Spinal cord (tissue), 10 donors: ENCODE results near the gene MYL10. TPM values are rescaled to one million over a fixed set of nuclear protein-coding genes. Genes with fewer than 3 reads are reported as not detected.

Experiments used
- DNase-seq, 6 donors: peaks; one replicate each; pipeline versions ENCODE4 v3.0.0 to v3.0.0-alpha.2; 2013 to 2015; ENCODE audit warnings: low spot score in 6 of 6, low read depth in 4 of 6
- H3K27ac ChIP-seq: one replicate; pipeline ENCODE4 v1.5.1; 2013; ENCODE audit warnings: low read depth, low read length, control low read depth
- H3K27me3 ChIP-seq: one replicate; pipeline ENCODE4 v1.6.1; 2013; ENCODE audit warnings: low read length; ENCODE audit not compliant: control insufficient read depth, insufficient read depth
- H3K36me3 ChIP-seq: one replicate; pipeline ENCODE4 v1.6.1; 2013; ENCODE audit warnings: low read length; ENCODE audit not compliant: control insufficient read depth, insufficient read depth
- H3K4me1 ChIP-seq: one replicate; pipeline ENCODE4 v1.6.1; 2013; ENCODE audit warnings: low read length; ENCODE audit not compliant: control insufficient read depth, insufficient read depth
- H3K4me3 ChIP-seq: one replicate; pipeline ENCODE4 v1.5.1; 2013; ENCODE audit warnings: low read depth, low read length, control low read depth
- H3K9me3 ChIP-seq: one replicate; pipeline ENCODE4 v1.6.1; 2013; ENCODE audit warnings: low read length; ENCODE audit not compliant: control insufficient read depth, insufficient read depth
- WGBS: methylation state at CpG from one replicate; pipeline ENCODE4 v1.1.5; 2013; ENCODE audit warnings: missing lambda C conversion rate; ENCODE audit not compliant: insufficient coverage; 5-methylcytosine and 5-hydroxymethylcytosine counted together
- polyA plus RNA-seq, 2 donors: library from polyadenylated mRNA; unstranded; fragments of 120-200 nt; gene quantifications; one replicate each; pipeline ENCODE4 v1.2.1, GENCODE V29; 2013; ENCODE audit not compliant: insufficient read length in 2 of 2
- total RNA-seq, 2 donors: library from RNA; depleted of rRNA in 1 of 2; stranded (reverse); fragments of 120-200 nt in 1 of 2; fragments of >200 nt in 1 of 2; gene quantifications; one replicate each; pipeline versions ENCODE4 v1.2.3 to v1.2.4, GENCODE V29; 2013 to 2014
- donor health status: healthy.

Gene MYL10
- total and polyA plus RNA-seq, 4 donors: 0.44 TPM; not detected in 3

GRCh38 chr7:101593556-101593955 is 35.5 kb downstream of the MYL10 start:
- H3K4me3 ChIP-seq: no peak overlapping the region
- 79% methylated on average over 6 of the region's 6 CpGs for WGBS
- no peak for DNase-seq
- H3K27me3 ChIP-seq: no peaks in the 10 kb centered on the region
- H3K9me3 ChIP-seq: no peaks in the 10 kb centered on the region
- no peak overlapping the region for H3K27ac ChIP-seq
- H3K36me3 ChIP-seq: no peaks in the 10 kb centered on the region
- H3K4me1 ChIP-seq: peaks cover 4% of the 10 kb centered on the region

GRCh38 chr7:101591504-101591903 is 37.6 kb downstream of the MYL10 start:
- Histone ChIP-seq H3K4me3 (no peak overlapping the region), H3K9me3 (no peaks in the 10 kb centered on the region), H3K4me1 (peaks cover 4% of the 10 kb centered on the region), H3K36me3 (no peaks in the 10 kb centered on the region), H3K27ac (no peak overlapping the region), H3K27me3 (no peaks in the 10 kb centered on the region)
- no CpG with 5 or more reads among the region's 2 CpGs for WGBS
- DNase-seq: no peak

DNA sequence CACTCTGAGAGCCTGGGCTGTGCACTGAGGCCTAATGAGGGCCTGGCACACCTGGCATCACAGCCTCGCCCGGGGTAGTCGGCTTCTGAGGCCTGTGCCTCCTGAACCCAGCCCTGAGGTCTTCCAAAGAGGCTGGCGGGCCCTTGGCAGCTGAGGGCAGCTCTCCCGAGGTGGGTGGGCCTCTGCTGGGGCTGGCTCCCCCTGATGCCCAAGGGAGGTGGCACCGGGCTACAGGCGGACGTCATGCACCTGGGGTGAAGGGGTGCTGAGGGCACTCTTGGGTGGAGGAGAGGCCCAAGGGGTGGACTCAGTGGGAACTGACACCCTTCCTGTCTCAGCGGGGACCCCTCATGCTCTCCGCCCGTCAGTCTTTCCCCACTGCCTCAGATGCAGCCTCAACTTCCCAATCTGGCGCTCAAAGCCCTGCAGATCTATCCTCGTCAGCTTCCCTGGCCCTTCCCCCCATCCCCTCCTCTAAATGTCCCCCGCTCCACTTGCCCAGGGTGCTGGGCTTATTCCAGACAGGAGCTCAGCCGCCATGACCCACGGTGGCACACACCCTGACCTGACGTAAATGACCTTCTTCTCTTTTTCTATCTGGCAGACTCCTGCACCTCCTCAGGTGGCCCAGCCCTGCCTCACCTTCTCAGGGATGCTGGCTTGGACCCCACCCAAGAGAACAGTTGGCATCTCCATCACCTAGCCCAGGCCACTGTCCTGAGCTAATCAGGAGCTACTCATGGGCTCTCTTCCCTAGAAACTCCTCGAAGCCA is 38.2 kb downstream of the MYL10 start:
- no peak overlapping the region for H3K27ac ChIP-seq
- WGBS: 85% methylated on average over 17 of the region's 18 CpGs

DNA sequence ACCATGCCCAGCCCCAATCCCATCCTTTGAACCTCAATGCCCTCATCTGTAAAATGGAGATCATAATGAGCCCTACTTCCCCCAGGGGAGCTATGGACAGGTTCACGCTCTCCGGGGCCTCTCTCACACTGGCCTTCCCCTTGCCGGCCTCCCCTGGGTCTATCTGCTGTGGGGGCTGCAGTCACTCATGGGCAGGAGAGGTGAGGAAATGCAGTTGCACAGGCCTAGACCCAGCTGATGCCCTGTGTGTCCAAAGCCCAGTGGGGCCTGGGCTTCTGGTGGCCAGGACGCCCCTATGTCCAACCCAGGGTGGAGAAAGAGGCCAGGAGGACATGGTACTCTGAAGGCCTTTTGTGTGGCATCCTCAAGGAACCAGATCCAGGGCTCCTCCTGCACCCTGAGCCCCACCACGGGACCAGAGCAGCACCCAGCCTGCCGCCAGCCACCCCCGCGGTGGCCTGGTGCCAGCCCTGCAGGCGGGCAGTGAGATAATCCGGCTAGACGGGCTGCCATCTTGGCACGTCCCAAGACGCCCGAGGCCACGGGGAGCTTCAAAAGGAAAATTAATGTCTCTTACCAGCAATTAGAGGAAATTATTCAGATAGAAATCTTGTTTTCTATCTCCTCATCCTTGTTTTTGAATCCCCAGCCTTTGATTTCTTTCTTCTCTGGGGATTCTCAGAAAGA is 39.0 kb downstream of the MYL10 start:
- Histone ChIP-seq H3K36me3 (no peaks in the 10 kb centered on the region), H3K27me3 (no peaks in the 10 kb centered on the region), H3K4me1 (peaks cover 4% of the 10 kb centered on the region), H3K4me3 (no peak overlapping the region), H3K9me3 (no peaks in the 10 kb centered on the region), H3K27ac (no peak overlapping the region)
- 88% methylated on average over 7 of the region's 15 CpGs for WGBS
- no peak for DNase-seq

More for the DNA sequence above, 38.2 kb downstream of the MYL10 start:
- H3K4me3 ChIP-seq: no peak overlapping the region
- DNase-seq: no peak
- H3K4me1 ChIP-seq: peaks cover 4% of the 10 kb centered on the region
- H3K36me3 ChIP-seq: no peaks in the 10 kb centered on the region
- H3K9me3 ChIP-seq: no peaks in the 10 kb centered on the region
- H3K27me3 ChIP-seq: no peaks in the 10 kb centered on the region

DNA sequence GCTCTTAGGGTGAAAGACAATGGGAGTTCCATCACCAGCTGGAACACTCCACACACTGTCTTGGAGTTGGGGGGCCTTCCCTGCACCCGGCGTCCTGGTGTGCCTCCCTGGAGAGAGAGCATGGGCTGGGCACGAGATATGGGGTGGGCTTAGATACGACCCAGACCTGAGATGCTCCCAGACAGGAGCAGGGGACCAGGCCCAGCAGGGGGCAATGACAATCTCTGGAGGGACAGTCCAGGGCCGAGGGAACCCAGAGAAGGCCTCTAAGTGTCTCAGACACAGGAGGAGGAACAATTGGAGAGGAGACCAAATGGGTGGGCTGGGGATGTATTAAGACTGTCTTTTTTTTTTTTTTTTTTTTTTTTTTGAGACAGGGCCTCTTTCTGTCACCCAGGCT is 40.0 kb downstream of the MYL10 start:
- no peaks in the 10 kb centered on the region for H3K36me3 ChIP-seq
- DNase-seq: no peak
- 61% methylated on average over 3 of the region's 5 CpGs for WGBS
- no peaks in the 10 kb centered on the region for H3K27me3 ChIP-seq
- no peak overlapping the region for H3K4me3 ChIP-seq
- H3K9me3 ChIP-seq: no peaks in the 10 kb centered on the region
- H3K27ac ChIP-seq: no peak overlapping the region
- H3K4me1 ChIP-seq: peaks cover 4% of the 10 kb centered on the region

DNA sequence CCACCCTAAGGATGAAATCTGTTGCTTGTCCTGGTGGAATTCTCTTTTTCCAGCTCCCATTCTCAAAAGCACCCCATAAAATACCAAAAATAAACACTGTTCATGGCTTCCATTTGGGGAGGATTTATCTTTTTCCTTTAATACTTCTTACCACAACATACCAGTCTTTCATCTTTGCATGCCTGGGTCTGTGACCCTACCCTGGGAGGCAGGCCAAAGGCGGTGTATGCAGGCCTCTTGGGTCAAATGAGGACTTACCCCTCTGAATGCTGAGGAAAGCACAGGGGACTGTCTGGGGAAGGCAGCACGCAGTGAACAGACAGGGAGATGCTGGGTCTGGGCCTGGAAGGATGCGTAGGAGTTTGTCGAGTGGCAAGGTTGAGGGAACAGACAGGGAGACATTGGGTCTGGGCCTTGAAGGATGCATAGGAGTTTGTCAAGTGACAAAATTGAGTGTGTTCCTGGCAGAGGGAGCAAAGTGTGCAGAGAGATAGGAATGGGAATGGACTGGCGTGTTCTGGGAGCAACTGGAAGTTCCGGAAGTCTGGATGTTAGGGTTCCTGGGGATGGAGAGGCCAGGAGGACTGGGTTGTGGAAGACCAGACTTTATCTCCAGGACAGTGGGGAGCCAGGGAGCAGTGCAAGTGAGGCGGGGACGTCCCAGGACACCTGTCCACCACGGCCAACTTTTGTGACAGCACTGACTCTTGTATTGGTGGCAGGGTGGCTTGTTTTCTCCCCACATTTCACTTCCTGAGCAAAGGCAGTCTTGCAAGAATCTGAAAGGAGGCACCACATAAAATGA is 40.8 kb downstream of the MYL10 start:
- Histone ChIP-seq H3K9me3 (no peaks in the 10 kb centered on the region), H3K4me1 (peaks cover 4% of the 10 kb centered on the region), H3K27ac (no peak overlapping the region), H3K4me3 (no peak overlapping the region), H3K27me3 (no peaks in the 10 kb centered on the region), H3K36me3 (no peaks in the 10 kb centered on the region)
- DNase-seq: no peak
- 89% methylated on average over 7 of the region's 9 CpGs for WGBS

GRCh38 chr7:101586906-101587677 is 42.0 kb downstream of the MYL10 start:
- 77% methylated on average over 5 of the region's 12 CpGs for WGBS
- H3K27ac ChIP-seq: no peak overlapping the region
- peaks cover 3% of the 10 kb centered on the region for H3K9me3 ChIP-seq
- H3K27me3 ChIP-seq: no peaks in the 10 kb centered on the region
- H3K4me1 ChIP-seq: peaks cover 4% of the 10 kb centered on the region
- H3K36me3 ChIP-seq: no peaks in the 10 kb centered on the region
- no peak overlapping the region for H3K4me3 ChIP-seq
- DNase-seq: no peak

GRCh38 chr7:101586078-101586905 is 42.8 kb downstream of the MYL10 start:
- Histone ChIP-seq H3K27me3 (no peaks in the 10 kb centered on the region), H3K27ac (no peak overlapping the region), H3K9me3 (peaks cover 3% of the 10 kb centered on the region), H3K36me3 (no peaks in the 10 kb centered on the region), H3K4me3 (no peak overlapping the region), H3K4me1 (peaks cover 4% of the 10 kb centered on the region)
- DNase-seq: peak in 1 of 6 donors; percentile 77
- WGBS: 49% methylated on average over 18 of the region's 18 CpGs
